Embryonic facial prominence (tissue), 1 donor: ENCODE data around the gene CNIH2.

Source experiments
- DNase-seq: peaks from one replicate; pipeline ENCODE4 v3.0.0-alpha.2; 2016; ENCODE audit errors: extremely low spot score

CNIH2 gene

GRCh38 chr11:66329165-66329673 is 51.2 kb downstream of the CNIH2 start:
- DNase-seq, result no peak

- DNase-seq, result no peak
These were observed 53.0 kb downstream of the CNIH2 start for GRCh38 chr11:66330931-66331330.

- no peak for DNase-seq
These were observed 53.8 kb downstream of the CNIH2 start for GRCh38 chr11:66331542-66332370.

GRCh38 chr11:66332371-66333219 is 54.6 kb downstream of the CNIH2 start:
- DNase-seq, result no peak

GRCh38 chr11:66333220-66333877 is 55.4 kb downstream of the CNIH2 start:
- DNase-seq, result no peak
